Hepatocyte (in vitro differentiated cells): Measurements from ENCODE around the gene CIZ1. TPM values are rescaled to one million over a fixed set of nuclear protein-coding genes. Genes with fewer than 3 reads are reported as not detected.

ENCODE experiments used
- DNase-seq: peaks from one replicate; pipeline ENCODE4 v3.0.0-alpha.2; 2016; ENCODE audit warnings: low spot score
- H2AFZ ChIP-seq: fragments of 200-600 bp; sonication (generic); 2 replicates; pipeline ENCODE4 v1.6.0; 2016; ENCODE audit warnings: antibody characterized with exemption, mild to moderate bottlenecking
- H3K27ac ChIP-seq: fragments of 200-600 bp; sonication (generic); 2 replicates; pipeline ENCODE4 v1.5.1; 2016; ENCODE audit warnings: mild to moderate bottlenecking
- H3K27me3 ChIP-seq: fragments of 200-600 bp; sonication (generic); 2 replicates; pipeline ENCODE4 v1.6.1; 2016
- H3K36me3 ChIP-seq: fragments of 200-600 bp; sonication (generic); replicated peaks from 2 replicates; pipeline ENCODE4 v1.5.1; 2016; ENCODE audit warnings: low read depth; ENCODE audit not compliant: insufficient read depth
- H3K4me1 ChIP-seq: fragments of 200-600 bp; sonication (generic); 2 replicates; pipeline ENCODE4 v1.5.1; 2016; ENCODE audit warnings: mild to moderate bottlenecking, moderate library complexity; ENCODE audit not compliant: insufficient read depth
- H3K4me2 ChIP-seq: fragments of 200-600 bp; sonication (generic); 2 replicates; pipeline ENCODE4 v1.6.0; 2016
- H3K4me3 ChIP-seq: fragments of 200-600 bp; sonication (generic); 2 replicates; pipeline ENCODE4 v1.5.1; 2016; ENCODE audit warnings: mild to moderate bottlenecking
- H3K79me2 ChIP-seq: fragments of 200-600 bp; sonication (generic); 2 replicates; pipeline ENCODE4 v1.6.0; 2017; ENCODE audit warnings: mild to moderate bottlenecking
- H3K9me2 ChIP-seq: fragments of 200-600 bp; sonication (generic); replicated peaks from 2 replicates; pipeline ENCODE4 v1.6.0; 2017; ENCODE audit warnings: mild to moderate bottlenecking; ENCODE audit not compliant: insufficient read depth
- H3K9me3 ChIP-seq: fragments of 200-600 bp; sonication (generic); 2 replicates; pipeline ENCODE4 v1.5.1; 2016; ENCODE audit warnings: low read depth, mild to moderate bottlenecking
- H4K20me1 ChIP-seq: fragments of 200-600 bp; sonication (generic); 2 replicates; pipeline ENCODE4 v1.6.0; 2016; ENCODE audit warnings: mild to moderate bottlenecking; ENCODE audit not compliant: insufficient read depth, poor library complexity, severe bottlenecking
- EZH2 ChIP-seq: fragments of 200-600 bp; sonication (generic); IDR thresholded peaks from 2 replicates; pipeline ENCODE4 v1.6.1; 2016; ENCODE audit warnings: antibody characterized with exemption, mild to moderate bottlenecking, borderline replicate concordance
- EZH2phosphoT487 ChIP-seq: fragments of 200-600 bp; sonication (generic); IDR thresholded peaks from one replicate; pipeline ENCODE4 v1.6.1; 2018; ENCODE audit warnings: antibody characterized with exemption, mild to moderate bottlenecking, low read depth, moderate library complexity; ENCODE audit not compliant: unreplicated experiment, severe bottlenecking
- WGBS: methylation state at CpG from one replicate; pipeline ENCODE4 v1.1.6; 2016; ENCODE audit warnings: low lambda C conversion rate; ENCODE audit errors: missing lambda C conversion rate; 5-methylcytosine and 5-hydroxymethylcytosine counted together
- polyA plus RNA-seq: library from polyadenylated mRNA; unstranded; fragments of >200 nt; fragmentation: Nextera tagmentation; extraction: Ambion mirVana; gene quantifications from 2 replicates; pipeline ENCODE4 v1.2.1, GENCODE V29; 2016
- total RNA-seq: library from RNA; depleted of rRNA; stranded (reverse); fragments of >200 nt; gene quantifications from 2 replicates; pipeline ENCODE4 v1.2.3, GENCODE V29; 2014
- TF ChIP-seq, protein P1 (sequence below): fragments of 200-600 bp; sonication (generic); IDR thresholded peaks from 2 replicates; pipeline ENCODE4 v1.5.1; 2016; ENCODE audit warnings: antibody characterized with exemption, mild to moderate bottlenecking; ENCODE audit not compliant: poor library complexity

The CIZ1 gene
- total and polyA plus RNA-seq, 2 experiments from 2014 or later = 31.0 to 85.6 TPM

- no peak overlapping the region for H2AFZ ChIP-seq
- TF ChIP-seq, protein P1, sequence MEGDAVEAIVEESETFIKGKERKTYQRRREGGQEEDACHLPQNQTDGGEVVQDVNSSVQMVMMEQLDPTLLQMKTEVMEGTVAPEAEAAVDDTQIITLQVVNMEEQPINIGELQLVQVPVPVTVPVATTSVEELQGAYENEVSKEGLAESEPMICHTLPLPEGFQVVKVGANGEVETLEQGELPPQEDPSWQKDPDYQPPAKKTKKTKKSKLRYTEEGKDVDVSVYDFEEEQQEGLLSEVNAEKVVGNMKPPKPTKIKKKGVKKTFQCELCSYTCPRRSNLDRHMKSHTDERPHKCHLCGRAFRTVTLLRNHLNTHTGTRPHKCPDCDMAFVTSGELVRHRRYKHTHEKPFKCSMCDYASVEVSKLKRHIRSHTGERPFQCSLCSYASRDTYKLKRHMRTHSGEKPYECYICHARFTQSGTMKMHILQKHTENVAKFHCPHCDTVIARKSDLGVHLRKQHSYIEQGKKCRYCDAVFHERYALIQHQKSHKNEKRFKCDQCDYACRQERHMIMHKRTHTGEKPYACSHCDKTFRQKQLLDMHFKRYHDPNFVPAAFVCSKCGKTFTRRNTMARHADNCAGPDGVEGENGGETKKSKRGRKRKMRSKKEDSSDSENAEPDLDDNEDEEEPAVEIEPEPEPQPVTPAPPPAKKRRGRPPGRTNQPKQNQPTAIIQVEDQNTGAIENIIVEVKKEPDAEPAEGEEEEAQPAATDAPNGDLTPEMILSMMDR = no peak
- TF ChIP-seq EZH2phosphoT487 (no peak), EZH2 (no peak)
- no peaks in the 10 kb centered on the region for H3K27me3 ChIP-seq
- DNase-seq = no peak
- H3K9me2 ChIP-seq = no peaks in the 10 kb centered on the region
- H3K4me3 ChIP-seq = no peak overlapping the region
- H3K4me1 ChIP-seq = peaks cover 8% of the 10 kb centered on the region
- 100% methylated on average over 2 of the region's 2 CpGs for WGBS
- no peaks in the 10 kb centered on the region for H3K9me3 ChIP-seq
- H4K20me1 ChIP-seq = no peaks in the 10 kb centered on the region
- no peak overlapping the region for H3K27ac ChIP-seq
- H3K4me2 ChIP-seq = no peak overlapping the region
- no peaks in the 10 kb centered on the region for H3K36me3 ChIP-seq
- peaks cover 37% of the 10 kb centered on the region for H3K79me2 ChIP-seq
Observed at GRCh38 chr9:128187361-128187760, 4.0 kb downstream of the CIZ1 start.

GRCh38 chr9:128185979-128186965, 5.1 kb downstream of the CIZ1 start:
- Histone ChIP-seq H3K27ac (no peak overlapping the region), H2AFZ (no peak overlapping the region), H3K4me1 (peaks cover 5% of the 10 kb centered on the region), H3K36me3 (no peaks in the 10 kb centered on the region), H4K20me1 (no peaks in the 10 kb centered on the region), H3K4me2 (no peak overlapping the region), H3K79me2 (peaks cover 31% of the 10 kb centered on the region), H3K4me3 (no peak overlapping the region), H3K27me3 (no peaks in the 10 kb centered on the region), H3K9me2 (no peaks in the 10 kb centered on the region), H3K9me3 (no peaks in the 10 kb centered on the region)
- DNase-seq = no peak
- WGBS = 88% methylated on average over 11 of the region's 11 CpGs
- no peak for TF ChIP-seq EZH2phosphoT487
- TF ChIP-seq, protein P1 = no peak
- no peak for TF ChIP-seq EZH2

GRCh38 chr9:128182893-128183588, 8.3 kb downstream of the CIZ1 start:
- no peaks in the 10 kb centered on the region for H3K36me3 ChIP-seq
- 92% methylated on average over 12 of the region's 12 CpGs for WGBS
- H3K79me2 ChIP-seq = peaks cover 8% of the 10 kb centered on the region
- H3K27ac ChIP-seq = no peak overlapping the region
- no peaks in the 10 kb centered on the region for H3K9me2 ChIP-seq
- H4K20me1 ChIP-seq = no peaks in the 10 kb centered on the region
- no peak for DNase-seq
- H3K4me2 ChIP-seq = no peak overlapping the region
- H3K4me3 ChIP-seq = no peak overlapping the region
- no peak overlapping the region for H2AFZ ChIP-seq
- H3K27me3 ChIP-seq = no peaks in the 10 kb centered on the region
- no peaks in the 10 kb centered on the region for H3K9me3 ChIP-seq
- TF ChIP-seq, protein P1 = no peak
- no peak for TF ChIP-seq EZH2
- TF ChIP-seq EZH2phosphoT487 = no peak
- no peaks in the 10 kb centered on the region for H3K4me1 ChIP-seq
